Hematopoietic multipotent progenitor cell treated with erythropoietin and hydrocortisone succinate and interleukin-3 and kit ligand, for 17 days (in vitro differentiated cells): ENCODE results near the gene SEC14L3.

Source experiments
- DNase-seq: peaks from one replicate; pipeline ENCODE4 v3.0.0-alpha.2; 2015; ENCODE audit warnings: low spot score

SEC14L3 gene

GRCh38 chr22:30471616-30472318 lies at the start of gene SEC14L3:
Gene SEC14L3, minus strand, starts transcription at chr22:30472017. Its CDS starts 59 bp downstream, at chr22:30471958.
- no peak for DNase-seq

GRCh38 chr22:30519842-30520425 lies 48.1 kb upstream of the SEC14L3 start:
- no peak for DNase-seq

DNA sequence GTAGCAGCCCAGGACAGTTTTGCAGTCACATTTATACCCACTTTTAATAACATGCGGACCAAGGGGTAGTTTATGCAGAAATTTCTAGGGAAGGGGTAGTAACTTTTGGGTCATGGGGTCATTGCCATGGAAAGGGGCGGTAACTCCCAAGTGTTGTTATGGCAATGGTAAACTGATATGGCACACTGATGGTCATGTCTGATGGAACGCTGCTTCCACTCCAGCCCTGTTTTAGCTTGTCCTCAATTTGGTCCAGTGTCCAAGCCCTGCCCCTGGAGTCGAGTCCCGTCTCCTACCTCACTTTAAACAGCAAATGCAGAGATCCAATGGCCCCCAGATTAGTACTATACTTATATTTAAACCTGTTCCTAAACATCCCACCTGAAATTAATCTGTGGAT lies 44.9 kb upstream of the SEC14L3 start:
- DNase-seq = no peak

DNA sequence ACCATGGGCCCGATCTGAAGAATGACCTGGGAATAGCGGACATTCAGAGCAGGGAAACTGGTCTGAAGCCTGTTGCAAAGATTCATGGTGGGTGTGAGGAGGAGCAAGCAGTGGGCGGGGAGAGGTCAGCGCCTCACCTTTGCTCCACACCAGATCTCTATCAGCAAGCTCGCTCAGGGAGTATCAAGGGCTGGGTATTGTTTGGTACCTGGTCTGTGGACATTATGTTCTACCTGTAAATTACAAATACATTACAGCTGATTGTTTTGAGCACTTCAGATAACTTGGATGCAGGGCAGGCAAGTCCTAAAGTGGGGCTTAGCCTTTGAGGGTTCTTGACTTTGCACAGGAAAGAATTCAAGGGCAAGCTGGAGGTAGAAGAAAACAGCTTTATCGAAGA lies 44.5 kb upstream of the SEC14L3 start:
- no peak for DNase-seq

GRCh38 chr22:30514252-30514651 lies 42.4 kb upstream of the SEC14L3 start:
- no peak for DNase-seq

DNA sequence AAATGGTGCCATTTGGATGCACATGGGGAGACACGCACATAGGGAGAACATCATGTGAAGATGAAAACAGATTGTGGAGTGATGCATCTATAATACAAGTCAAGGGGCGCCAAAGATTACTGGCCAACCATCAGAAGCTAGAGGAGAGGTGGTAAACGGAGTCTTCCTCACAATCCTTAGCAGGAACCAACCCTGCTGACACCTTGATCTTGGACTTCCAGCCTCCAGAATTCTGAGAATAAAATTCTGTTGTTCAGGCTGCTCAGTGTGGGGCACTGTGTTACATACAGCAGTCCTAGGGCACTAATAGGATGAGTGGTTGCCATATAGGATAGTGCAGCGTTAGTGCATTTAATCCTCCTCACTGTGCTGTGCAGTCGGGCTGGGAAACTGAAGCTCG lies 41.6 kb upstream of the SEC14L3 start:
- DNase-seq = no peak

DNA sequence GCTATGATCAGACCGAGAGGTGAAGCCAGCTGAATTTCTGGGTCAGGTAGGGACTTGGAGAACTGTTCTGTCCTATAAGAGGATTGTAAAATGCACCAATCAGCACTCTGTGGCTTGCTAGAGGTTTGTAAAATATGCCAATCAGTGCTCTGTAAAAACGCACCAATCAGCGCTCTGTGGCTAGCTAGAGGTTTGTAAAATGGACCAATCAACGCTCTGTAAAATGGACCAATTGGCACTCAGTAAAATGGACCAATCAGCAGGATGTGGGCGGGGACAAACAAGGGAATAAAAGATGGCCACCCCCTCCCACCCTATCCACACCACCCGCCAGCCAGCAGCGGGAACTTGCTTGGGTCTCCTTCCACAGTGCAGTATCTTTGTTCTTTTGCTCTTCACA lies 40.1 kb upstream of the SEC14L3 start:
- DNase-seq = no peak

GRCh38 chr22:30511109-30511508 lies 39.3 kb upstream of the SEC14L3 start:
- DNase-seq = no peak

DNA sequence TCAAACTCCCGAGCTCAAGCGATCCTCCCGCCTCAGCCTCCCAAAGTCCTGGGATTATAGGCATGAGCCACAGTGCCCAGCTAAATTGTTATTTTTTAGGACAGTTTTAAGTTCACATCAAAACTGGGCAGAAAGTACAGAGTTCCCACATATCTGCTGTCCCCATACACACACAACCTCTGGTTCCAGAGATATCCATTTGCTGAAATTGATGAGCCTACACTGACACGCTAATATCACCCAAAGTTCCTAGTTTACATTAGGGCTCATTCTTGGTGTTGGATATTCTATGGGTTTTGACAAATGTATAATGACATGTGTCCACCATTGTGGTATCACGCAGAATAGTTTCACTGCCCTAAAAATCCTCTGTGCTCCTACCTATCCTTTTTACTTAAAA lies 36.4 kb upstream of the SEC14L3 start:
- peak; percentile 44 for DNase-seq

- no peak for DNase-seq
Observed at GRCh38 chr22:30507670-30508069, 35.9 kb upstream of the SEC14L3 start.

DNA sequence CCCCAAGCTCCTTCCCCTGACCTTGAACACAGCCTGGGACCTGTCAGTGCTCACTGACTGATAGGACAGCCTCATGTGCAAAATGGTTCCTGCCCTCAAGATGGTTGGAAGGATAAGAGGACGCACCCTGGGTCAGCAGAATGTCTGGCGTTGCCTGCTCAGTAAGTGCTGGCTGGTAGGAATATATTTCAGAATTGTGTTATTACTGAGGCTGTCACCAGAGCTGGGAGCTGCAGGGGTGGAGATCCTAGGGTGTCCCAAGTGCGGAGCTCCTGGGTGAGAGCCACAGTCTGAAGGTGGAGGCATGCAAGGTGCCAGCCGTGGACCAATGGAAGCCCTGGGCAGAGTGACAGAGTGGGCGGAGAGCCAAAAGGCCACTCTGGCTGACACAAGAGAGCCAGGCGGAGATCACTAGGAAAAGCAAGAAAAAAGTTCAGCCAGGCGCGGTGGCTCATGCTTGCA lies 34.7 kb upstream of the SEC14L3 start:
- peak; percentile 88 for DNase-seq

DNA sequence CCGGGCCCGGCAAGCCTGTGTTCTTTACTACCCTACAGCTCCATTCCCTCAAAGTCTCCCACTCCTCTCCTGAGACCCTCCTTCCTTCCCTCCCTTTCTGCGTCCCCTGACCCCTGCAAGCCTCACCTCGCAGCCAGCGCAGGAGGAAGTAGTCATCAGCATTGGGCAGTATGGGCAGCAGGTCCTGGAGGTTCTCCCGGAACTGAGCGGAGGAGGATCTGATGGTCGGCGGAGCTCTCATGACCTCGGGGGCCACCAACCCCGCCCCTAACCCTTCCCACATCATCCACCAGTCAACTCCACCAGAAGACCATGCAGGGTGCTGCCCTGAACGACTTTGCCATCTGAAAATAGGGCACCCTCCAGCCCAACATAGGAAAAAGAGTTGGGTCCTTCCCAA lies 31.7 kb upstream of the SEC14L3 start:
- DNase-seq = no peak

DNA sequence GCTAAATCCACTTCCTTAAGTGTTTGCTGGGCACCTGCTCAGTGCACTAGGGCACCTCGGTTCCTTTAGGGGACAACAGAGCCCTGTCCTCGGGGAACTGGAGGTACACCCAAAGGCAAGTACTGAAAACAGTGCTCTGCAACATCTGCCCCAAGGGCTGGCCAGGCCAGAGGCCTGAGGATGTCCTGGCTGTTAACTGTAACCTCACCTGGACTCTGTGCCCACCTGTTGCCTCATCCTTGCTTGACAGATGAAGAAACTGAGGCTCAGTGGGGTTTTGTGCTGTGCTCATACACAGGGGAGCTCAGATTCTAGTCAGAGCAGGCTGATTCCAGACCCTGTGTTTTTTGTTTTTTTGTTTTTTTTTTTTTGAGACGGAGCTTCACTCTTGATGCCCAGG lies 31.1 kb upstream of the SEC14L3 start:
- no peak for DNase-seq

GRCh38 chr22:30502153-30502552 lies 30.3 kb upstream of the SEC14L3 start:
- DNase-seq = no peak

- no peak for DNase-seq
Observed at GRCh38 chr22:30500628-30501027, 28.8 kb upstream of the SEC14L3 start.

- DNase-seq = no peak
Observed at GRCh38 chr22:30497466-30498150, 25.8 kb upstream of the SEC14L3 start.

GRCh38 chr22:30495041-30495784 lies 23.4 kb upstream of the SEC14L3 start:
- no peak for DNase-seq

- DNase-seq = no peak
Observed at GRCh38 chr22:30492144-30492543, 20.3 kb upstream of the SEC14L3 start.

- no peak for DNase-seq
Observed at GRCh38 chr22:30491381-30491780, 19.6 kb upstream of the SEC14L3 start.

GRCh38 chr22:30490399-30490798 lies 18.6 kb upstream of the SEC14L3 start:
- DNase-seq = no peak

GRCh38 chr22:30488121-30488520 lies 16.3 kb upstream of the SEC14L3 start:
- DNase-seq = no peak

DNA sequence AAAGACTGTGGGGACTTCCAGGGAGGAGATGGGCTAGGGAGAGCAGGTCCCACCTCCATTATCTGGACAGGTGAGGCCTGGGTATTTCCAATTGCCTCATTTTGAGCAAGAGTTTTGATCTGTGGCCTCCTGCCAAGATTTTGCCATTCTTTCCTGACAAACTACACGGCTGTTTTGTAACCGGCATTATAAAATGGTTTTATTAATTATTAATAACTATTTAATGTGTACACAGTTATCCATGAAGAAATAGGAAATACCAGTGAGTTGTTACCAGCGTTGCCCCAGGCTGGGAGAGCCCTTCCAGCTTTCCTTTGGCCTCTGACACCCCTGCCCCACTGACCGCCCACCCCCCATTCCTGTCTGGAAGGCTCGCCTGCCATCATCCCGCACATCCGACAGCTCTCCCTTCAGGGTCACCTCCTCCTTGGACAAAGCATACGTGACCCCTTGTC lies 14.9 kb upstream of the SEC14L3 start:
- no peak for DNase-seq

- DNase-seq = no peak
Observed at GRCh38 chr22:30486118-30486517, 14.3 kb upstream of the SEC14L3 start.
